Karpas-422 (cell line): ENCODE measurements around the gene DPYSL3. TPM values are rescaled to one million over a fixed set of nuclear protein-coding genes. Genes with fewer than 3 reads are reported as not detected.
"Not testable (repeated sequence)": the region's sequence is repeated elsewhere in the genome, so short reads cannot be mapped to it uniquely, and the experiment has no call there.

Source experiments
- DNase-seq: peaks from one replicate; pipeline ENCODE4 v3.0.0-alpha.2; 2015
- H2AFZ ChIP-seq: fragments of 200-600 bp; sonication (generic); 2 replicates; pipeline ENCODE4 v1.6.1; 2014; ENCODE audit warnings: antibody characterized with exemption, low read length, mixed read lengths
- H3K27ac ChIP-seq: fragments of 200-600 bp; sonication (generic); 2 replicates; pipeline ENCODE4 v1.5.1; 2014; ENCODE audit warnings: mild to moderate bottlenecking, low read length, moderate library complexity
- H3K27me3 ChIP-seq: fragments of 200-600 bp; sonication (generic); 2 replicates; pipeline ENCODE4 v1.6.1; 2014; ENCODE audit warnings: low read length, mixed read lengths
- H3K36me3 ChIP-seq: fragments of 200-600 bp; sonication (generic); 2 replicates; pipeline ENCODE4 v1.6.1; 2014; ENCODE audit warnings: low read length, mixed read lengths; ENCODE audit not compliant: insufficient read depth
- H3K4me1 ChIP-seq: fragments of 200-600 bp; sonication (generic); 2 replicates; pipeline ENCODE4 v1.6.1; 2014; ENCODE audit warnings: mild to moderate bottlenecking, low read length, mixed read lengths
- H3K4me2 ChIP-seq: fragments of 200-600 bp; sonication (generic); 2 replicates; pipeline ENCODE4 v1.6.1; 2014; ENCODE audit warnings: low read length, low read depth, mild to moderate bottlenecking; ENCODE audit not compliant: poor library complexity, severe bottlenecking
- H3K4me3 ChIP-seq: fragments of 200-600 bp; sonication (generic); 2 replicates; pipeline ENCODE4 v1.5.1; 2014; ENCODE audit warnings: mild to moderate bottlenecking, antibody characterized with exemption, low read length, mixed read lengths
- H3K79me2 ChIP-seq: fragments of 200-600 bp; sonication (generic); 2 replicates; pipeline ENCODE4 v1.6.1; 2014; ENCODE audit warnings: mild to moderate bottlenecking, low read length, mixed read lengths
- H3K9ac ChIP-seq: fragments of 200-600 bp; sonication (generic); 2 replicates; pipeline ENCODE4 v1.6.0; 2014; ENCODE audit warnings: low read length
- H3K9me2 ChIP-seq: fragments of 200-600 bp; sonication (generic), shearing (Covaris generic); replicated peaks from 2 replicates; pipeline ENCODE4 v1.6.0; 2014; ENCODE audit warnings: mild to moderate bottlenecking, low read length, moderate library complexity; ENCODE audit not compliant: insufficient read depth
- H3K9me3 ChIP-seq: fragments of 300-700, 200-600 bp; sonication (generic); 2 replicates; pipeline ENCODE4 v1.6.1; 2014; ENCODE audit warnings: low read length, mixed read lengths
- H4K20me1 ChIP-seq: fragments of 200-600 bp; sonication (generic); 2 replicates; pipeline ENCODE4 v1.6.1; 2014; ENCODE audit warnings: mild to moderate bottlenecking, antibody characterized with exemption, low read length, low read depth; ENCODE audit not compliant: insufficient read depth
- total RNA-seq: library from RNA; depleted of rRNA; stranded (reverse); fragments of >200 nt; shearing (Covaris generic); gene quantifications from 2 replicates; pipeline ENCODE4 v1.2.3, GENCODE V29; 2014; ENCODE audit warnings: low replicate concordance

DPYSL3 gene
- total RNA-seq, 1 experiment from 2014 or later: not detected

GRCh38 chr5:147381555-147381954 lies 128.3 kb downstream of the DPYSL3 start:
- no peak overlapping the region for H2AFZ ChIP-seq
- no peaks in the 10 kb centered on the region for H4K20me1 ChIP-seq
- H3K4me2 ChIP-seq: no peak overlapping the region
- H3K9ac ChIP-seq: no peak overlapping the region
- no peaks in the 10 kb centered on the region for H3K36me3 ChIP-seq
- H3K27me3 ChIP-seq: no peaks in the 10 kb centered on the region
- peak; percentile 17 for DNase-seq
- H3K27ac ChIP-seq: no peak overlapping the region
- no peak overlapping the region for H3K4me3 ChIP-seq
- no peaks in the 10 kb centered on the region for H3K9me2 ChIP-seq
- H3K4me1 ChIP-seq: no peaks in the 10 kb centered on the region
- no peaks in the 10 kb centered on the region for H3K79me2 ChIP-seq
- no peaks in the 10 kb centered on the region for H3K9me3 ChIP-seq

GRCh38 chr5:147377682-147378081 lies 132.2 kb downstream of the DPYSL3 start:
- Histone ChIP-seq H3K36me3 (no peaks in the 10 kb centered on the region), H3K4me2 (no peak overlapping the region), H3K4me1 (no peaks in the 10 kb centered on the region), H4K20me1 (no peaks in the 10 kb centered on the region), H3K27ac (no peak overlapping the region), H3K27me3 (no peaks in the 10 kb centered on the region), H2AFZ (no peak overlapping the region), H3K9ac (no peak overlapping the region), H3K9me2 (no peaks in the 10 kb centered on the region), H3K4me3 (no peak overlapping the region), H3K9me3 (no peaks in the 10 kb centered on the region), H3K79me2 (no peaks in the 10 kb centered on the region)
- DNase-seq: no peak

- Histone ChIP-seq H3K4me1 (no peaks in the 10 kb centered on the region), H3K9me3 (no peaks in the 10 kb centered on the region), H4K20me1 (no peaks in the 10 kb centered on the region), H3K4me2 (no peak overlapping the region), H3K27ac (no peak overlapping the region), H3K36me3 (no peaks in the 10 kb centered on the region), H3K79me2 (no peaks in the 10 kb centered on the region), H3K4me3 (no peak overlapping the region), H2AFZ (no peak overlapping the region), H3K9me2 (no peaks in the 10 kb centered on the region), H3K27me3 (no peaks in the 10 kb centered on the region), H3K9ac (no peak overlapping the region)
- peak; percentile 47 for DNase-seq
Observed at GRCh38 chr5:147375151-147375550, 134.7 kb downstream of the DPYSL3 start.

GRCh38 chr5:147373328-147373727 lies 136.5 kb downstream of the DPYSL3 start:
- Histone ChIP-seq H3K9me2 (no peaks in the 10 kb centered on the region), H4K20me1 (no peaks in the 10 kb centered on the region), H3K4me1 (no peaks in the 10 kb centered on the region), H3K27ac (no peak overlapping the region), H3K9ac (no peak overlapping the region), H3K4me3 (no peak overlapping the region), H3K79me2 (no peaks in the 10 kb centered on the region), H2AFZ (no peak overlapping the region), H3K27me3 (no peaks in the 10 kb centered on the region), H3K4me2 (no peak overlapping the region), H3K9me3 (no peaks in the 10 kb centered on the region), H3K36me3 (no peaks in the 10 kb centered on the region)
- no peak for DNase-seq

- no peak overlapping the region for H2AFZ ChIP-seq
- H3K4me2 ChIP-seq: no peak overlapping the region
- H3K4me3 ChIP-seq: no peak overlapping the region
- H4K20me1 ChIP-seq: no peaks in the 10 kb centered on the region
- H3K4me1 ChIP-seq: no peaks in the 10 kb centered on the region
- no peaks in the 10 kb centered on the region for H3K79me2 ChIP-seq
- no peaks in the 10 kb centered on the region for H3K9me3 ChIP-seq
- H3K27me3 ChIP-seq: no peaks in the 10 kb centered on the region
- H3K9me2 ChIP-seq: no peaks in the 10 kb centered on the region
- no peaks in the 10 kb centered on the region for H3K36me3 ChIP-seq
- no peak overlapping the region for H3K9ac ChIP-seq
- H3K27ac ChIP-seq: no peak overlapping the region
- peak; percentile 2 for DNase-seq
Observed at GRCh38 chr5:147372191-147372590, 137.7 kb downstream of the DPYSL3 start.

- Histone ChIP-seq H3K27ac (no peak overlapping the region), H3K79me2 (no peaks in the 10 kb centered on the region), H4K20me1 (no peaks in the 10 kb centered on the region), H3K36me3 (no peaks in the 10 kb centered on the region), H3K9ac (no peak overlapping the region), H3K9me3 (no peaks in the 10 kb centered on the region), H3K4me3 (no peak overlapping the region), H3K9me2 (no peaks in the 10 kb centered on the region), H3K4me2 (no peak overlapping the region), H2AFZ (no peak overlapping the region), H3K4me1 (no peaks in the 10 kb centered on the region), H3K27me3 (no peaks in the 10 kb centered on the region)
- no peak for DNase-seq
Observed at GRCh38 chr5:147371290-147371689, 138.6 kb downstream of the DPYSL3 start.

GRCh38 chr5:147369742-147370374 lies 140.0 kb downstream of the DPYSL3 start:
- Histone ChIP-seq H3K27ac (no peak overlapping the region), H2AFZ (no peak overlapping the region), H3K79me2 (no peaks in the 10 kb centered on the region), H4K20me1 (no peaks in the 10 kb centered on the region), H3K27me3 (no peaks in the 10 kb centered on the region), H3K9ac (no peak overlapping the region), H3K9me2 (no peaks in the 10 kb centered on the region), H3K4me3 (no peak overlapping the region), H3K4me1 (no peaks in the 10 kb centered on the region), H3K4me2 (no peak overlapping the region), H3K9me3 (no peaks in the 10 kb centered on the region), H3K36me3 (no peaks in the 10 kb centered on the region)
- peak; percentile 41 for DNase-seq

- H3K27me3 ChIP-seq, H3K79me2 ChIP-seq, H3K9me2 ChIP-seq, H3K36me3 ChIP-seq, H3K4me3 ChIP-seq, H4K20me1 ChIP-seq, H3K4me1 ChIP-seq, H2AFZ ChIP-seq, H3K27ac ChIP-seq, H3K9ac ChIP-seq, H3K9me3 ChIP-seq, H3K4me2 ChIP-seq: not testable (repeated sequence)
- DNase-seq: peak; percentile 9
Observed at GRCh38 chr5:147367381-147367780, 142.5 kb downstream of the DPYSL3 start.
